Effector CD8-positive, alpha-beta T cell (primary cell): ENCODE results near the gene ILKAP.

Source experiments
- DNase-seq: peaks from one replicate; lab custom pipeline; 2025; lab: John Stamatoyannopoulos, UW

ILKAP gene

DNA sequence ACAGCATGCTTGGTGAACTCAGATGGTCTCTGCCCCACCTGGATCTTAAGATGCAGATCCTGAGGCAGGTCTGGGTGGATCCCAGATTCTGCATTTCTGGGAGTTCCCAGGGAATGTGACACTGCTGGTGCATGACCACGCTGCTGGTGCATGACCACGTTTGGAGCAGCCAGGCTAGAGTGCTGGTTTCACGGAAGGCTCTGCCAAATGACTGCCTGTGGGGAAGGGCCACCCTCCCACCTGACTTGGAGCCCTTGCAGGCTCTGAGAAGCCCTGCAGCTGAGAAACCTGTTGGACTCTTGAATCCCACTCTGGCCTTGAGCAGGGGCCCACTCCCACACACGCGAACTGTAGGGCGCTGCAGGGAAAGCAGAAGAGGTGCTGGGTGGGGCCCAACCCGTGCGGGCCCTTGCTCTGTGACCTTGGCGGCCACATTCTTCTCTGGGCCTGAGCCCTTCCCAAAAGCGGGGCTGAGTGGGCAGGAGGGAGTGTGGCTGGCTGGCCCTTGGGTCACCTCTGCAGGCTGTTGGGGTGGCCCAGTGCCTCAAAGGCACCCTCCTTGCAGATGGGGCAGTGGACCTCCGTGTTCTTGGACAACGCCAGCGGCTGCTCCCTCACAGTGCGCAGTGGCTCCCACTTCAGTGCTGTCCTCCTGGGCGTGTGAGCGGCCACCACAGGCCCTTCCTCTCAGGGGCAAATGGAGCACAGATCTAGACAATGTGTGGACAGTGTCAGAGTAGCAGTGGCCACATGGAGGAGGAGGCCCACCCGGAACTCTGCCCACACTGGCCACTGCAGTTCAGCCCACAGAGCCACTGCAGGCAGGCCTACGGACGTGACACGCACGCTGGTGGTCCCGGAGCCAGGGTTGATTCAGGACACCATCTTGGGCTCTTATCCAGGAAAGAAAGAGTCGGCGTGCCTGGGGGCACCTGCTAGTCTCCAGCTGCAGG lies 36.8 kb downstream of the ILKAP start:
- no peak for DNase-seq

- no peak for DNase-seq
Observed at GRCh38 chr2:238165288-238165921, 38.1 kb downstream of the ILKAP start.

GRCh38 chr2:238164906-238165287 lies 38.6 kb downstream of the ILKAP start:
- DNase-seq, result no peak

DNA sequence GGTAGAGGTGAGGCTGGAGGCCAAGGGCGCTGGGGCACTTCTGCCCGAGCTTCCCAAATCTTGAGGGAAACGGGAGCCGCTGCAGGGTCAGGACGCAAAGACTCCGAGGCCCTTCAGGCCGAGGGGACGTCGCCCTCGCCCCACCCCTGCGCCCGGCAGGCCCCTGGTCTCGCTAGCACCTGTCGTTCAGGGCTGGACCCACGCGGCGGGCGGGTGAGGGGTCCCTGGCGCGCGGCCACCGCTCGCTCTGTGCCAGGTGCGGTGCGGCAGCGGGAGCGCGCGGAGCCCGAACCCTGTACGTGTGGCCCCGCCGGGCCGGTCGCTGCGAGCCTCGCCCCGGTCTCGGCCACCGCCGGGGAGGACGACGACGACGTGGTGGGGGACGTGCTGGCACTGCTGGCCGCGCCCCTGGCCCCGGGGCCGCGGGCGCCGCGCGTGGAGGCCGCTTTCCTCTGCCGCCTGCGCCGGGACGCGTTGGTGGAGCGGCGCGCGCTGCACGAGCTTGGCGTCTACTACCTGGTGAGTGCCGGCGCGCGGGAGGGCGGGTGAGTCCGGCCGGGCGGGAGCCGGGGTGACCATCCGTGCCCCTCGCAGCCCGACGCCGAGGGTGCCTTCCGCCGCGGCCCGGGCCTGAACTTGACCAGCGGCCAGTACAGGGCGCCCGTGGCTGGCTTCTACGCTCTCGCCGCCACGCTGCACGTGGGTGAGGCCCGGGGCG lies 39.9 kb downstream of the ILKAP start:
- DNase-seq, result no peak

- no peak for DNase-seq
Observed at GRCh38 chr2:238162846-238163441, 40.6 kb downstream of the ILKAP start.

GRCh38 chr2:238162251-238162845 lies 41.1 kb downstream of the ILKAP start:
- no peak for DNase-seq

DNA sequence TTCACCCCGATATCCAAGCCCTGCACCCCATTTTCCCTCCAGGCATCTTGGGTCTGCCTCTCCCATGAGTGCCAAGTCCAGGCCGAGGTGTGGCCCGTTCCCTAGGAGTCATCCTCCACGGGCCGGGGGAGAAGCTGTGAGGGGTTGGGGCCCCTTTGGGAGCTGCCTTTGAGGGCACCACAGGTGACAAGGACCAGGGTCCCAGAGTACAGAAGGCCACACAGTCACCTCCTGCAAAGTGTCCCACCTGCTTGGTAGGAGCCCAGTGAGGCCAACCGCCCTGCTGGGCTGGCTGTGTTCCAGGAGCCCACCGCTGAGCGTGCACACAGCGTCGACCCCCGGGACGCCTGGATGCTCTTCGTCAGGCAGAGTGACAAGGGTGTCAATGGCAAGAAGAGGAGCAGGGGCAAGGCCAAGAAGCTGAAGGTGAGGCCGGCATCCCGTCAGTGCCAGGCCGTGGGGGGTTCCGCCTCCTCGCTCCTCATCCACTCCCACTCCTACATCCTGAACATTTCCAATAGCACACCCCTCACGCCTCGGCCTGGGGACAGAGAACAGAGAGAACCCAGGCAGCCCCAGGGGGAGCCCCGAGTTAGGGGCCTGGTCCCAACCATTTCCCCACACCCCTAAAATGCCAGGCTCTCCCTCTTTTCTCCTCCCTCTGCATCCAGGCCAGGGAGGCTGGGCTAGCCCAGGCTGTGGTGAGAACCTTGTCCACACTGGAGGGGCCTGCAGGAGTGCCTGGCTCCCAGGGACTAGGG lies 42.0 kb downstream of the ILKAP start:
- DNase-seq, result no peak

DNA sequence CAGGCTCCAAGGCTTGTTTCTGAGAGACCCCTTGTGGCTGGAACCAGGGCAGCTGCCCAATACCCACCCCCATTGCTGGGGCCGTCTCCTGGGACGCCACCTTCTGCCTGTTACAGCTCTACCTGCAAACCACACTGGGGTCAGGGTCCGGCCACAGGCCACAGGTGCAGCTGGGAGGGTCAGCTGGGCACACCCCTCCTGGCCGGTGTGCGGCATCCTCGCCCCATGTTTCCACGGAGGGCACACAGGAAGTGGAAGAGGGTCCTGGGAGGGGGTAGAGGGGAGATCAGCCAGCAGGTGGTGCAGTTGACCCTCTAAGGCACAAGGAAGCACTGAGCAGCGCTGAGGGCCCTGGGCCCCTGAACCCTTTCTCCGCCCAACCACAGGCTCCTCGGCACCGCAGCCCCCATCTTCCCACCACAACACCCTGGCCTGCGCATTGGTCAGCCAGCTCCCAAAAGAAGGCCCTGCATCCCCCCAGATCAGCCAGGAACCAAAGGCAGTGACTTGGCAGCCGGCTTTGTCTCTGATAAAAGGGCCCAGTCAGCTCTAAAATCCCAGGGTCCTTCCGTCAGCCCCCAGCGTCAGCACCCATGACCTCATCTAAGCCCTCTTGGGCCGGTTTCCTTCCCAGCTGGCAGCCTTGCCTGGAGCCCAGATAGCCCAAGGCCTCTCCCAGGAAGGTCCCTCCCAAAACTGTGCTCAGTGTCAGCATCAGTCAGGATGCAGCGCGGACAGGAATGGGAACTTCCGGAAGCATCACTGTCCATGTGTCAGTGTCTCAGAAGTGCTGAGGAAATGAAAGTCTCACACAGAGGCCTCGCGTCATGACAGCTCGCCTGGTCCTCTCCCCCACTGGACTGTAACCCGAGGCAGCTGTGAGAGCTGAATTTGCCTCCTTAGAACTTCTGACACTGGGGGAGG lies 43.0 kb downstream of the ILKAP start:
- no peak for DNase-seq

GRCh38 chr2:238159661-238160205 lies 43.8 kb downstream of the ILKAP start:
- no peak for DNase-seq

GRCh38 chr2:238159071-238159539 lies 44.4 kb downstream of the ILKAP start:
- no peak for DNase-seq

- DNase-seq, result peak; percentile 7
Observed at GRCh38 chr2:238158509-238159070, 44.9 kb downstream of the ILKAP start, which contains the start of gene ERFE. Gene ERFE (plus strand): TSS chr2:238158970. CDS start chr2:238159008, 38 bp downstream.

DNA sequence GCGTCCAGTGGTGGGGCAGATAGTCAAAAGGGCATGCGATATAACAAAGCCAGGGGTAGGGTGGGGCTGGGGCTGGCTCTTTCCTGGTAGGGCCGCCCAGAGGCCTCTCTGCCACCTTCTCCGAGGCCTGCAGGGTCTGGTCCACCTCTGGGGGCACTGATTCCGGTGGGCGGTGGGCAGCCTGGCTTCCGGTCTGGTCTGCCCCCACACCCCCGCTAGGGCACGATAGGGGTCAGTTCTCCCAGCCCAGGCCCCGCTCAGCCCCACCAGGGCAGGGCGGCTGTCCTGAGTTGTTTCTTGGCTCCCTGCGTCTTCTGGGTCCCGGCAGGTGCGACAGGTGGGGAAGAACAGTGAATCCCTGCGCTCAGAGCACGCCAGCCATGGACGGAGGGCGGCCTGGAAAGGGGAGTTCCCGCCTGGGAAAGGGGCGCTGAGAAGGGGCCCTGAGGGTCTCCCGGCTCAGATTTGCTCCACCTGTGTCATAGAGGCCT lies 45.4 kb downstream of the ILKAP start:
- DNase-seq, result no peak

DNA sequence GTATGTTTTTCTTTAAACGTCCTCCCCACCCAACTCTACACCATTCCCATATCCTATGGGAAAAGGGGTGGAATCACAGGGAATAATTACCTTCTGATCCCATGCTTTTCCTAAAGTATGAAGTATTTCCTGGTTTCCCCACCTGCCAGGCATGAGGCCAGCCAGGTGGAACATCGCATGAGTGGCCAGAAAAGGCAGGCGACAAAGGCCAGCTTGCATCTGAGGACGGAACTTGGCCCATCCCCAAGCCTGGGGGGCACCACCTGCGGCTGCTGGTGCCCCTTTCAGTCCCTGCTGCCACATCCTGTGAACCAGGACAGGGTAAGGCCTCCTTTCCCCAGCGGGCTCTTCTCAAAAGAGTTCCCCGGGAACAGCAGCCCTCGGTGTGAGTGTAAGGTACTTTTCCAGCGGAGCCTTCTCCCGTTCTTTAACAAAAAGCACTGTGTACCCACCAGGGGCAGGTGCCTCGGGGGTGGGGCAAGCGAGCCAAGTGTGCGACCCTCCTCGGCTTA lies 45.9 kb downstream of the ILKAP start:
- no peak for DNase-seq

DNA sequence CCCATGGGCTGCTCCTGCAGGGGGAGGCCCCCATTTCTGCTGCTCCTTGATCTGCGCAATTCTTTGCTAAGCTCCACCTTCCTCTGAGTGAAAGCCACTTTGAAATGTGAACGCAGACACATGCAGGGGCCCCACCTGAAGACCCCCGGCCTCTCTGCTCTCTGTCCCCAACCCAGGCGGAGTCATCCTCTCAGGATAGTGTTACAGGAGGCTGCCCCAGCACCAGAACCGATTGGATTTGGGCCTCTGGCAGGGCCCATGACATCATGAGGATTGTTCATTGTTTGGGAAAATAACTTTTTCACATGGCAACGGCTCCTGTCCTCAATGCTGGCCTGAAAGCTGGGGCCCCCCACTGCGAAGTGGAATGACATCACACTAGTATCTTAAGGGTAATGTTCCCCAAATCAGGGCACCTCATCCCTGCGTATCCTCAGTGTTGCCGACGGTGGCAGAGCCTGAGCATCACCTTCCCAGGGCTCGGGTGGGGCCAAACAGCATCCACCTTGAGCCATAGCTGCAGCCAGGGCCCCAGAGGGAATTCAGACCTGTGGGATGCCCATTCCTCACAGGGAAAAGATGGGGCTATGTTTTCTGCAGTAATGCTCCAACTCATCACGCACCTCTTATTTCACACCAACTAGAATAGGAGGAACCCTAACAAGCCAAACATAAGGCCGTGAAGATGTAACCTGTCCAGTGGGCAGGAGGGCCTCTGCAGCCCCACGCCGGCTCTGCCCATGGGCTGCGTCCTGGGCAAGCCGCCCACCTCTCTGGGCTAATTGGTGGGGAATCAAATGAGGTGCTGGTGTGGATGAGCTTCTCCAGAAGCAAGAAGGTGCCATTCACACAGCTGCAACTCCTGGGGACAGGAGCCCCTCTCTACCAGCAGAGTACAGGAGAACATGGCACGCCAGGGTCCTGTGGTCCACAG lies 47.5 kb downstream of the ILKAP start:
- DNase-seq, result no peak

- no peak for DNase-seq
Observed at GRCh38 chr2:238155051-238155760, 48.3 kb downstream of the ILKAP start.

GRCh38 chr2:238154570-238154969 lies 48.9 kb downstream of the ILKAP start:
- no peak for DNase-seq
